HG02870 (cell line): Measurements from ENCODE around the gene RALB.

Experiments
- ATAC-seq: cut with Tn5 transposase; IDR thresholded peaks from one replicate; pipeline ENCODE4 v1.9.1; 2021; ENCODE audit warnings: mild to moderate bottlenecking, moderate library complexity; ENCODE audit not compliant: unreplicated experiment

RALB gene

DNA sequence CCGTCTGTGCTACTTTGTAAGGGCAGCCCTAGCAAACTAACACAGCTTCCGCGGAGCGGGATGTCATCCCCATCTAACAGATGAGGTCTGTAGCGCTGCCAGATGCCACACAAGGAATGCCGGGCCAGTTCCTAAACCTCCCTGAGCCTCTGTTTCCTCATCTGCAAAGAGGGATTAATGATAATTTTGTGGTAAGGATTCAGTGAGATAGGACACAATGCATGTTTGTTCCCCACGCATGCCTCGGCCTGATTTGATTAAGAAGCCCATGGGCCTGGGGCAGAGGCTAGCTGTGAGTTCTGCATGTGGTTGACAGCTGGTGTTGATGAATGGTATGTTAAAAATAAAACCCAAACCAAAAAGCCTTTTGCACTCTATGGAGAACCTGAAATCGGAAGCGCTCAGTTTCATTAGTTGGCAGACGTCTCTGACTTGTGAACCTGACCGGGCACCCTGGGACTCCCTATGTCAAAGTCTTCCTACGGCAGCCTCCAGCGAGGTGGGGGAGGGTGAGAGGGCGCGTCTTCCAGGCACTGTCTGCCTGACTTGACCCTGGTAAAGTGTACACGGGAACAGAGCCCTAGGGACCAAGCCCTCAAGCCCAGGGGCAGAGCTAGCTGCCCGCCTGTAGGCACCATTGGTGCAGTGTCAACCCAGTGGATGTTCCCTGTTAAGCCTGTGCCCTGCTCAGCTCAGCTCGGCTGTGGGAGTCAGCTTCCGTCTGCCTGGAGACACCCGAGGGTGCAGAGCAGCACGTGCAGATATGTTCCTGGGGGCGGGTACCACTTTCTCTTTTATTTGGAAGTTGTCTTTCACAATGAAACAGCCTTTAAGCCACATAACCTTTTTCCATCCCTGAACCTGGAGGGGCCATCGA, 78.5 kb downstream of the RALB start:
- ATAC-seq, result no peak

DNA sequence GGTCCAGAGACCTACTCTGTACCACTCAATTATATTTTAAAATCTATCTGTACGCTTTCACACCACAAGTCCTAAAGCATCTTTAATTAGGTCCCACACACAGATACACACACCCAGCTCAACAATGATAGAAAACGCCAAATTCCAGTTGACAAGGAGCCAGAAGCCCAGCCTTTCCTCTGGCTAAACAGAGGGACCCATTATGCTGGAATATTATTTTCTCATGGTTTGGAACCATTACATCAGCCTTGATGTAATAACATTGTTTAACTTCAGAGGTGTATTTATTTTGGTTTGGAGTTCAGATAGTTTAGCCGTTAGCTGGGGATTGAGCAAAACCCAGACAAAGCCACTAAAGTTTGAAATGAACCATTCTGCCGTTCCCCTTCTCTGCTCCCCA, 79.3 kb downstream of the RALB start:
- ATAC-seq, result no peak

DNA sequence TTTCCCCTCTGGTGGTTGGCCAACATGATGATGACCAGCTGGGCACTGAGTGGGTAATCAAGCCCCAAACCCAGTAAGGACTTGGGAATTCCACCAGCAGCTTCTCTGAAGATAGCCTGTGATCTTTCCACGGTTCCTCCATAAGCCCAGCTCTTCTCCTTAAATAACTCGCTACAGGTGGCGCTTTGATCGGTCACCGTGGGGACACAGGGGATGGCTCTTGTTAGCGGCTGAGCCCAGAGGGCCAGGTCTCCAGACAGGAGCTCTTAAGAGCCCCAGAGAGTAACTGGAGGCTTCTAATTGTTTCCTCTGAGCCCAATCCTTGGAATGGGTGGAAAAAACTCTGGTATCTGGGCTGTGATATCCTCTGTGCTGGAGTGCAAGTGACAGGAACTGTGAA, 79.7 kb downstream of the RALB start:
- no peak for ATAC-seq

DNA sequence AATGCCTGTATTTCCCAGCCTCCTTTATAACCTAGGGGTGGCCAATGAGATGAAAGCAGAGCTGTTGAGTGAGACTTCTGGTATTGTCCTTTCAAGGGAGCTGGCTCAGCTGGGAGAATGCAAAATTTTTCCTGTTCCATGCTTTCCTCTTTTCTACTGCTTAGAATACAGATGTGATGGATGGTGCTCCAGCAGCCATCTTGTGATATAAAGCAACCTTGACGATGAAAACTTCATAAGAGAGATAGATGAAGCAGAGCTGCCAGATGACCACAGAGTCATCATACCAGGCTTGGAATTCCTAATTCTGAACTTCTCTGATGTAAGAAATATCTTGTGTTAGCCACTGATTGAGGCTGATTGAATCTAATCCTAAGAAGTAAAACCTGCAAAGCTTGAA, 81.4 kb downstream of the RALB start:
- no peak for ATAC-seq

DNA sequence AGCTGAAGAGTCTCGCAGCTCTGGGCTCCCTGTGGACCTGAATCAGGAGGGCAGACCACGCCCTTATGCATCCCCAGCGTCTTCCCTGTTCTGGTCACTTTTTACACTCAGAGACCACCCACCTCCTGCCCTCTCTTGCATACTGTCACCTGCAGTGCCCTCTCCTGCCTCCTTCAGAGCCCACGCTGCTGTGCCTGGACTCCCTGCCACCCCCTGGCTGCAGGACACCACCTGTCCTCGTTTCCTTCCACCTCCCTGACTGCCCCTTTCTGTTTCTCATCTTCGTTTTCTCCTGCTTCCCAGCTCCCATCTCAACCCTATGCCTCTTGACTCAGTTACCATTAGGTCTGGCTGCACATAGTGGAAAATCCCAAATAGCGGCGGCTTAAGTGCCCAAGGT, 84.1 kb downstream of the RALB start:
- ATAC-seq, result no peak

DNA sequence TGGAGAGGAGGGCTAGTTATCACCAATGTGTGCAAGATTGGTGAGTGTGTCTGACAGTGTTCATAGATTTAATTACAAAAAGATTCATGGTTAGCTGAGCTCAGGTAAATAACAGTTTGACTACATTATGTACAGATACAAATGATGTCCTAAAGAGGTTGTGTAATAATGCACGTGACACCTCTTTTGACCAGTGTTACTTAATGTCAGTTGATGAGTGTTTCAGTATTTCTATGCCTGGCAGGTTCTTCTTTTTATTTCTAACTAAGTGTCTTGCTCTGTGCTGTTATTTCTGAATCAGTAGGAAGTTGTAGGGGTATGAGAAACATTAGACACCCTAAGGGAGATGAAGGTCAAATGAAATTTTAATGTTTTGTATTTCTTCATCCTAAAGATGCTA, 85.4 kb downstream of the RALB start:
- ATAC-seq, result no peak

DNA sequence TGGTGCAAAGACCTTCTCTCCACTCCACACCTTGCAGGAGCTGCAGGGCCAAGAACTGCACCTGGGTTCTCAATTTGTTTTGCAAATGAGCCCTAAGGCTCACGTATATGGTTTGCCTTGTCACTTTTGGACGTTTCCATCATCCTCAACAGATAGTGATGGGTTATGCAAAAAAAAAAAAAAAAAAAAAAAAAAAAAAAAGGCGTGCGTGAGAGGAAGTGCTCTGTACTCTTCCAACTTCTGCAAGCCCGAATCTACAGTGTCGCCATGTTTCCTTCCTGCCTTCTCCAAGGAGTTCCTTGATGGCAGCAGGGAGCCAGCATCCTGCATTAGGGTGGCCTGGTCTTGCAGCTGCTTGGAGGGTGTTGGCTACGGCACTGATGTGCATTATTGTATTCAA, 89.3 kb downstream of the RALB start:
- ATAC-seq, result no peak

DNA sequence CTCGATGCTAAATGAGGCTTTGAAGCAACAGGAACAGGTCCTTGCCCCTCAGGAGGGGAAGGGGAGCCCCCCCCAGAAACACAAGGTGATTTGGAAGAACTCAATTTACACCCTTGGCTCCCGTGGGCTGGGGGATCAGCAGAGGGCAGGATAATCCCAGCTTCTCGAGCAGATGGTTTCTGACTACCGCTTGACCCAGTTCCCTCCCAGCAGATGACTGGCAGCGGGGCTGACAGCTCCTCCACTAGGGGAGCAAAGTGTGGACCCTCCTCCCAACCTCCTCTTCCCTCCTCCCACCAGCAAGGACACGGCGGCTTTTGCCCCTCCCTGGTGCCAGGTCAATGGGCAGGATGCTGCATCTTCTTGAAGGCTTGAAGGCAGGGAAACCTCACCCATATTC, 89.8 kb downstream of the RALB start:
- ATAC-seq, result no peak

DNA sequence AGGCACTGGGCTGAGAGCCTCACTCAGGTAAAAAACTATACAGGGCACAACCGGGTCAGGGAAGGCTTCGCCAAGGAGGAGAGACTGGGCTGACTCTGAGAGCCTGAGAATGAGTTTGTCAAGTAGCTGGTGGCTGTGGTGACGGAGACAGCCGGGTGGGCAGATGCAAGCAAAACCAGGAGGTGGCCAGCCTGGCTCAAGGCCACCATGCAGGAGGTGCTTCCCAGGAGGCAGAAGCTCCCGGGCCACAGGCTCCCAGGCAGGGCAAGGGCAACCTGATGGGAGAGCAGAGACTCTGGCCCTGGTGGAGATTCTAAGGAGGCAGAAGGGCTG, 90.4 kb downstream of the RALB start:
- no peak for ATAC-seq

DNA sequence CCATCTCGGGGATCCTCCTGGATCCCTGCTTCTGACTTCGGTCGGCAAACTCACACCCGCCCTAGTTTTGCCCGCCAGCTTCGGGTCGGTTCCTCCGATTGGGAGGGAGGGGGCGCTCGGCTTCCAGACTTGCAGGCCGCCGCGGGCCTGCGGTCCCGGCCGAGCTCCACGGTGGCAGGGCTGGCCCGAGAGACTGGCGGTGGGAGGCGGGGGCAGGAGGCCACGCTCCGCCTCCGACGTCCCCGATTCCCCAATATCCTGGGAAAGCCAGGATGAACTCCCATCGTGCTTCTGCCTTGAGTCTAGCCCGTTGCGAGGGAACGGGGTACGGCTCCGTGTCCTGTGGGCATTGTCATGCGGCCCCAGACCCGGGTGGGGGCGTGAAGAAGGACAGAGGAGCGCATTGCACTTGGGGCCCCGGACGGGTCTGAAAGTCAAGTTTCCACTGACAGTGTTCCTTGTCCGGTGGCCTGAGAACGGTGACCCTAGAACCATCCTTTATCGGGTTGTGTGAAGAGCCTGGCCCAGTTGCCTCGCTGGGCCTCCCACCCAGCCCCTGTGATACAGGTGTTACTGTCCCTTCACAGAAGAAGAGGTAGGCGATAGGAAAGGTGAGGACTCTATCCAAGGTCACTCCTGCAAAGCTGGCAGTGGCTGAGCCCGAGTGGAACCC, 90.9 kb downstream of the RALB start:
- no peak for ATAC-seq
